ENCODE results near the gene ZHX3. TPM values are rescaled to one million over a fixed set of nuclear protein-coding genes. Genes with fewer than 3 reads are reported as not detected.
A peak's percentile ranks its signal among the peaks of the same experiment; 100 is the strongest.

Gene ZHX3
- total RNA-seq, 2 donors from 2014 or later, result 19.9 to 25.6 TPM

DNA sequence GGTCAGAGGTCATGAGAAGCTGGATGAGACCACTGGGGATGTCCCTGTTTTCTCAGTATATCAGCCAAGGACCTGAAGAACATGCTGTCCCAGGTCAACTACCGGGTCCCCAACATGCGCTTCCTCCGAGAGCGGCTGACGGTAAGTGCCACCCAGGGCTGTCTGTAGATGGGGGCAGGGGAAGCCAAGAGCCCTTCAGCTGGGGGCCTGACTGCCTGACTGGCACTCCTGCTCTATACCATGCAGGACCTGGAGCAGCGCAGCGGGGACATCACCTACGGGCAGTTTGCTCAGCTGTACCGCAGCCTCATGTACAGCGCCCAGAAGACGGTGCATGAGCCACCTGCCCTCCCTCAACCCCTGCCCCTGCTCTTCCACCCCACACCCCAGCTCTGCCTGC is 155.1 kb downstream of the ZHX3 start:
- TF ChIP-seq, protein P1, sequence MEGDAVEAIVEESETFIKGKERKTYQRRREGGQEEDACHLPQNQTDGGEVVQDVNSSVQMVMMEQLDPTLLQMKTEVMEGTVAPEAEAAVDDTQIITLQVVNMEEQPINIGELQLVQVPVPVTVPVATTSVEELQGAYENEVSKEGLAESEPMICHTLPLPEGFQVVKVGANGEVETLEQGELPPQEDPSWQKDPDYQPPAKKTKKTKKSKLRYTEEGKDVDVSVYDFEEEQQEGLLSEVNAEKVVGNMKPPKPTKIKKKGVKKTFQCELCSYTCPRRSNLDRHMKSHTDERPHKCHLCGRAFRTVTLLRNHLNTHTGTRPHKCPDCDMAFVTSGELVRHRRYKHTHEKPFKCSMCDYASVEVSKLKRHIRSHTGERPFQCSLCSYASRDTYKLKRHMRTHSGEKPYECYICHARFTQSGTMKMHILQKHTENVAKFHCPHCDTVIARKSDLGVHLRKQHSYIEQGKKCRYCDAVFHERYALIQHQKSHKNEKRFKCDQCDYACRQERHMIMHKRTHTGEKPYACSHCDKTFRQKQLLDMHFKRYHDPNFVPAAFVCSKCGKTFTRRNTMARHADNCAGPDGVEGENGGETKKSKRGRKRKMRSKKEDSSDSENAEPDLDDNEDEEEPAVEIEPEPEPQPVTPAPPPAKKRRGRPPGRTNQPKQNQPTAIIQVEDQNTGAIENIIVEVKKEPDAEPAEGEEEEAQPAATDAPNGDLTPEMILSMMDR (IDR thresholded peaks at IDR 0.05), result no peak
- H3K27ac ChIP-seq, result no peak overlapping the region
- H3K36me3 ChIP-seq, result peaks cover 17% of the 10 kb centered on the region
- no peak overlapping the region for H3K9ac ChIP-seq (ENCODE audit: low read depth in 2 of 2, low read length in 2 of 2)
- H3K4me3 ChIP-seq, result no peak overlapping the region
- no peaks in the 10 kb centered on the region for H3K4me1 ChIP-seq
- intact Hi-C loops (cut with DNase I), result no loop called here
- no peak for DNase-seq
- no peaks in the 10 kb centered on the region for H3K27me3 ChIP-seq
- H3K9me3 ChIP-seq, result no peaks in the 10 kb centered on the region

DNA sequence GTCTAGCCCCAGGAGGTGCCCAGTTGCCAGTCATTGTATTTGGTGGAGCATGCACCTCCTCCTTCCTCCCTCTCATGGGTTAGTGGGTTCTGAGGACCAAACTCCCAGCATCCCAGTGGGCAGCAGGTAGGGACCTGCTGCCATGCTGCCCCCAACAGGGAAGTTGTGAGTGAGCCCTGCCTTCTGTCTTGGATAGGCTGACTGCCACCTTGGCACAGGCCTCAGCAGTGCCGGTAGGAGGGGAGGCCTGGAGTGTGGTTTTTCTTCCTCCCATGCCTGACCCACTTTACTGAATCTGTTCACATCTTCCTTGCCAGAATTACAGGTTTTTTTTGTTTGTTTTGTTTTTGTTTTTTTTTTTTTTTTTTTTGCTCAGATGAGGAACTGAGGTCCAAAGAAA is 155.6 kb downstream of the ZHX3 start:
- Histone ChIP-seq H3K4me3 (no peak overlapping the region), H3K36me3 (peaks cover 13% of the 10 kb centered on the region), H3K4me1 (no peaks in the 10 kb centered on the region), H3K27ac (no peak overlapping the region), H3K9ac (ENCODE audit: low read depth in 2 of 2, low read length in 2 of 2) (no peak overlapping the region), H3K27me3 (no peaks in the 10 kb centered on the region), H3K9me3 (no peaks in the 10 kb centered on the region)
- intact Hi-C loops (cut with DNase I), result no loop called here
- TF ChIP-seq, protein P1 (IDR thresholded peaks at IDR 0.05), result no peak
- DNase-seq, result no peak

DNA sequence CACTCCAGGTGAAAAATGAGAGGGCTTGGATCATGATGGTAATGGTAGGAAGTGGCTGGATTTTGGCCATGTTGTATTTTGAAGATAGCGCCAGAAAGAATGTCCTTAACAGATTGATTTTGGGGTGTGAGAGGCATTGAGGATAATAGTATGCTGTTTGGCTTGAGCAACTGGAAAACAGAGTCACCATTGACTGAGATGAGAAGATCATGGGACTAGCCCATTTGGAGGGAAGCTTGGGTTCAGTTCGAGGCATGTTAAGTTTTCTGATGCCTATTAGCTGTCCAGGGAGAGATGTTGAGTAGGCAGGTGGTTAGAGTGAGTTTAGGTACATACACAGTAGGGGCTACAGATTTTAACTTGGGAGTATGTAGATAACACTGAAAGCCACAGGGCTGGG is 156.8 kb downstream of the ZHX3 start:
- Histone ChIP-seq H3K27me3 (no peaks in the 10 kb centered on the region), H3K27ac (no peak overlapping the region), H3K36me3 (peaks cover 13% of the 10 kb centered on the region), H3K9me3 (no peaks in the 10 kb centered on the region), H3K4me1 (no peaks in the 10 kb centered on the region), H3K4me3 (no peak overlapping the region), H3K9ac (ENCODE audit: low read depth in 2 of 2, low read length in 2 of 2) (no peak overlapping the region)
- DNase-seq, result no peak
- TF ChIP-seq, protein P1 (IDR thresholded peaks at IDR 0.05), result no peak
- intact Hi-C loops (cut with DNase I), result no loop called here

DNA sequence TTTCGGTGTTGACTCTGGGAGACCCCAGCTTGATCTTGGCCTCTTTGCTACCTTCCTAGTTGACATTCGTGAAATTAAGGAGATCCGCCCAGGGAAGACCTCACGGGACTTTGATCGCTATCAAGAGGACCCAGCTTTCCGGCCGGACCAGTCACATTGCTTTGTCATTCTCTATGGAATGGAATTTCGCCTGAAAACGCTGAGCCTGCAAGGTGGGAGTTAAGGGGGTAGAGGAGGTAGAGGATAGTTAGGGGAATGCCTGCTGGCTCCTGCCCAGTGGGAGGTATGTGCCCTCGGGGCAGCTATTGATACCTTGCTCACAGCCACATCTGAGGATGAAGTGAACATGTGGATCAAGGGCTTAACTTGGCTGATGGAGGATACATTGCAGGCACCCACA is 158.0 kb downstream of the ZHX3 start:
- Histone ChIP-seq H3K9ac (ENCODE audit: low read depth in 2 of 2, low read length in 2 of 2) (no peak overlapping the region), H3K4me3 (no peak overlapping the region), H3K27ac (no peak overlapping the region), H3K36me3 (peaks cover 9% of the 10 kb centered on the region), H3K4me1 (no peaks in the 10 kb centered on the region), H3K27me3 (no peaks in the 10 kb centered on the region), H3K9me3 (no peaks in the 10 kb centered on the region)
- no peak for DNase-seq
- intact Hi-C loops (cut with DNase I), result no loop called here
- TF ChIP-seq, protein P1 (IDR thresholded peaks at IDR 0.05), result no peak

DNA sequence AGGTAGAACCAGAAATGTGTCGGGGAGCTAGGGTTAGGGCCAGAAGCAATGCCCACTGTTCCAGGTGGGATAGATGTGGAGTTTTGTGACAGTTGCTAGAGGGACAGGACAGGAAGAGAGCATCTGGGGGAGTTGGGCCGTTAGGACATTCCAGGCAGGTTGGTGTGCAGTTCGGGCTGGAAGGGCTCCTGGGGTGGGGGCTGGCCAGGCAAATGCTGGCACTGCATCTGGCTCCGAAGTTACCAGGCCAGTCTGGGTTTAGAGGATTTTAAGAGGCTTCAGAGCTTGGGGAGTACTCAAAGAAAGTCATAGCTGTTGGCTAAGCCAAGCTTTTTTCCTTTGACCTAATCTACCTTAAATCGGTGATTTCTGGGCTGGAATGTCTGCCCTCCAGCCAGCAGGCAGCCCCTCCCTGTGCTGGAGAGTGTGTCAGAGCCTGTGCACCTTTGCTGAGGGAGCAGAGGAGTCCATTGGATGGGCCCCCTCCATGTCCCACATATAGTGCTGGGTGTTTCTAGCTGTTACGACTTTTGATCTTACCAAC is 159.4 kb downstream of the ZHX3 start:
- TF ChIP-seq, protein P1 (IDR thresholded peaks at IDR 0.05), result no peak
- Histone ChIP-seq H3K36me3 (no peaks in the 10 kb centered on the region), H3K4me3 (no peak overlapping the region), H3K27ac (peak overlapping the region; percentile 34), H3K27me3 (no peaks in the 10 kb centered on the region), H3K9ac (ENCODE audit: low read depth in 2 of 2, low read length in 2 of 2) (no peak overlapping the region), H3K4me1 (no peaks in the 10 kb centered on the region), H3K9me3 (no peaks in the 10 kb centered on the region)
- intact Hi-C loops (cut with DNase I), result no loop called here
- DNase-seq, result no peak

All from colonic mucosa (tissue), 4 donors.